HG03025 (cell line): ENCODE data around the gene TMTC3.

Experiments used
- ATAC-seq: cut with Tn5 transposase; IDR thresholded peaks from one replicate; pipeline ENCODE4 v1.9.1; 2021; ENCODE audit warnings: mild to moderate bottlenecking, moderate library complexity; ENCODE audit not compliant: unreplicated experiment, low FRiP score

The TMTC3 gene

DNA sequence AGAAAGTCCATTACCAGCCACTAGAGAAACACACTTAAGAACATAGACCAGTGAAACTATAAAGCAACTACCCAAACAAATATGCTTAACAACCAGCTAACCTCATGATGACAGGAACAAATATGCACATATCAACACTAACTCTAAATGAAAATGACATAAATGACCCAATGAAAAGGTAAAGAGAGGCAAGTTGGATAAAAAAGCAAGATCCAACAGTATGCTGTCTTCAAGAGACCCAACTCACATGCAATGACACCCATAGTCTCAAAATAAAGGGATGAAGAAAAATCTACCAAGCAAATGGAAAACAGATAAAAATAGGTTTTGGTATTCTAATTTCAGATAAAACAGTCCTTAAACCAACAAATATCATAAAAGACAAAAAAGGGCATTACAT lies 77.8 kb downstream of the TMTC3 start:
- ATAC-seq = no peak

DNA sequence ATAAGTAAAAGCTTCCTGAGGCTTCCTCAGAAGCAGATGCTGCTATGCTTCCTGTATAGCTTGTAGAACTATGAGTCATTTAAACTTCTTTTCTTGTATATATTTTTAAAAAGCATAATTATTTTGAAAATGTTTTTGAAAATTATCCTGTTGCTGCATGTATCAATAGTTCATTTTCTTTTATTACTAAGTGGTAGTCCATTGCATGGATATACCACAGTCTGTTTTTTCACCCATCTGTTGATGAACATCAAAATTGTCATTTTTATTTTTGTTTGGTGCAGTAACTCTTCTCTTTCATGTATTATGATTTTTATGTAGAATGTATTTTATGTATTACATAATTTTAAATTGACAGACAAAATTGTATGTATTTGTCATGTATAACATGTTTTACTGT lies 81.4 kb downstream of the TMTC3 start:
- no peak for ATAC-seq

DNA sequence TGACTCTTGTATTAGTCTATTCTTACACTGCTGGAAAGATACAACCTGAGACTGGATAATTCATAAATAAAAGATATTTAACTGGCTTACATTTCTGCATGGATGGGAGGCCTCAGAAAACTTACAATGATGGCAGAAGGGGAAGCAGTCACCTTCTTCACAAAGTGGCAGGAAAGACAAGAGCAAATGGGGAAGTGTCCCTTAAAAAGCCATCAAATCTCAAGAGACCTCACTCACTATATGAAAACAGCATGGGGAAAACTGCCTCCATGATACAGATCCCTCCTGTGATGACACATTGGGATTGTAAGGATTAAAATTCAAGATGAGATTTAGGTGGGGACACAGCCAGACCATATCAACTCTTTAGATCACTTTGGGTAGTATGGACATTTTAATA lies 83.7 kb downstream of the TMTC3 start:
- no peak for ATAC-seq

DNA sequence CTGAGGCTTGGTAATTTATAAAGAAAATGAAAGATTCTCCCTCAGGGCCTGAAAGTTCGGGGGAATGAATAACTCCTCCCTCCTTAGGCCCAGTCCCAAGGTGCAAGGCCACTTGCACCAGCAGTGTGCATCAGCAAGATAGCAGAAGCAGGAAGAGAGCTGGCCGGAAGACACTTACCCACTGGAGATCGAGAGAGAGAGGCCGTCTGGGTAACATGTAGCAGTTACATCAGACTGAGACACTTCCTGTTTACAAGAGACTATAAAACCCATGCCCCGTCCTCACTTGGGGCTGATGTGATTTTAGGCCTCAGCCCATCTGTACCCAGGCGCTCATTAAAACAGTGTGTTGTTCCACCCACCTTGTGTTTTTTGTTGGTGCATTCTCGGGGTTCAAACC lies 85.2 kb downstream of the TMTC3 start:
- ATAC-seq = no peak

DNA sequence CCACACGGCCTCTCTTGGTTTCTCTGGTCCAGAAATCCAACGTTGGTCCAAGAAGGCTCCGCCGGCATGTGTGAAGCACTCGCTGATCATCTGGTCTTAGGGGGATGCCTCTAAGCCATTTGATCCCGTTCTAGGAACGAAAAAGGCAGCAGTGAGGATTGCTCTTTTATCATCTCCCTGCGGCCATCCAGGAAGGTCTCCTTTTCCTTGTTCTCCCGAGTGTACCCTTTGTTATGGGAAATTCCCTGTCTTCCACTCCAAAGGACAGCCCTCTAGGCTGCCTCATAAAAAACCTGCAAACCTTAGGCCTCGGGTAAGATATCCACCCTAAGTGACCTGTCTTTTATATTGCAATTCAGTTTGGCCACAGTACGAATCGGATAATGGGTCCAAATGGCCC lies 85.8 kb downstream of the TMTC3 start:
- no peak for ATAC-seq

DNA sequence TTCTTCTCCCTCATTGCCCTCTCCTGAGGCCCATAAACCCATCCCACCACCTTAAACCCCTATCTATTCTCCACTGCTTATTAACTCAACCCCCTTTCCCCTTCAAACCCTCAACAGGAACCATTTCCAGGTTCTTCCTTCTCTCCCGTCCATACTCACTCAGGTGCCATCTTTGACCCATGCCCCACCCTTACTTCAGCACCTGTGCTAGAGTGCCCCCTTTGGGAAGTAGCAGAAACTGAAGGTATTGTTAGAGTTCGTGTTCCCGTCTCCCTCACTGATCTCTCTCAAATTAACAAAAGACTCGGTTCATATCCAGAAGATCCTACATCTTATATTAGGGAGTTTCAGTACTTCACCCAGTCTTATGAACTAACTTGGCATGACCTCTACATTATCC lies 86.6 kb downstream of the TMTC3 start:
- no peak for ATAC-seq

DNA sequence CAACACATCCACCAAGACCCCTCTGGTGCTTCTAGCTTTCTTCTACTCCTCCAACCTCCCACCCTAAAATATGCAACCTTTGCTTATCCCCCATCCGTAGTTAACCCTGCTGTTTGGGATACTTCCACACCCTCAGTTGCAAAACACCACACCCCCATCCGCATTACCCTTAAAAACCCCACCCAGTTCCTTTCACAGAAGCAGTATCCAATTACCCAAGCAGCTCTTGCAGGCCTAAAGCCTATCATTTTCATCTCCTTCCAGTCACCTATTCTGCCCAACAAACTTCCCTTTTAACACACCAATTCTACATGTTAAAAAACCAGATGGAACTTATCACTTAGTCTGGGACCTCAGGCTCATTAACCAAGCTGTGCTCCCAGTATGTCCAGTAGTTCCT lies 88.2 kb downstream of the TMTC3 start:
- ATAC-seq = no peak

DNA sequence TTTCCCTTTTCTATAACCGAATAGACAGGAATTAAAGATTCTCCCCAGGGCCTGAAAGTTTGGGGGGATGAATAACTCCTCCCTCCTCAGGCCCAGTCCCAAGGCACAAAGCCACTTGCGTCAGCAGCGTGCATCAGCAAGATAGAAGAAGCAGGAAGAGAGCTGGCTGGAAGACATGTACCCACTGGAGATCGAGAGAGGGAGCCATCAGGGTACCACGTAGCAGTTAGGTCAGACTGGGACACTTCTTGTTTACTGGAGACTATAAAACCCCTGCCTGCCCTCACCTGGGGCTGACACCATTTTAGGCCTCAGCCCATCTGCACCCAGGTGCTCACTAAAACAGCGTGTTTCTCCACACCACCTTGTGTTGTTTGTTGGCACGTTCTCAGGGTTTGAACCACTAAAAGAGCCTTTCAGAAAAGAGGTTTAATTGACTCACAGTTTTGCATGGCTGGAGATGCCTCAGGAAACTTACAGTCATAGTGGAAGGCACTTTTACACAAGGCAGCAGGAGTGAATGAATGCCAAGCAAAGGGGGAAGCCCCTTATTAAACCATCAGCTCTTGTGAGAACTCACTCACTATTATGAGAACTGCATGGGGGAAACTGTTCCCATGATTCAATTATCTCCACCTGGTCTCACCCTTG lies 93.2 kb downstream of the TMTC3 start:
- no peak for ATAC-seq

DNA sequence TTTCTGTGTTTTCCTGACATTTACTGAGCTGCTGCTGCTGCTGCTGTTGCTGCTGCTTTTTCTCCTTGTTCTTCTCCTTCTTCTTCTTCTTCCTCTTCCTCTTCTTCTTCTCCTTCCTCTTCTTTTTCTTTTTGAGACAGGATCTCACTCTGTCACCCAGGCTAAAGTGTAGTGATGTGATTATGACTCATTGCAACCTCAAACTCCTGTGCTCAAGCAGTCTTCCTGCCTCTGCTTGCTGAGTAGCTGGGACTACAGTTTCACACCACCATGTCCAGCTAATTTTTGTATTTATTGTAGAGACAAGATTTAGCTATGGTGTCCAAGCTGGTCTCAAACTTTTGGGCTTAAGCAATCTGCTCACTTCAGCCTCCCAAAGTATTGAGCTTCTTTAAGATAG lies 95.8 kb downstream of the TMTC3 start:
- ATAC-seq = no peak

DNA sequence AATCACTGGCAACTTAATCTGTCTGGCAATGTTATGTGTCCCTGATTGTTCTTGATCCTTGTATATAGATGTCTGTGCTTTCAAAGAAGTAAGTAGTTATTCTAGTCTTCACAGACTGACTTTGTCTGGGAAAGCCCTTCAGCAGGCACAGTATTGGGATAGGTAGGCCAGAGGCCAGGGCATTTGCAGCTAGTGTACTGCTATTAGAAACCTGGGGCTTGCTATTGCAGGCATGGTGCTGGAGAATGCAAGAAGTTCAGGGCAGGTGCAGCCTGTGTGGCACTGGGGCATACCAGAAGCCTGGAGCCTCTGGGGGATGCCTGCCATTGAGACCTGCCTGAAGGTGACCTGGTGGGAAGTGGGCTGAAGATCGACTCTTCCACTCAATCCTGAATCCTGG lies 96.3 kb downstream of the TMTC3 start:
- ATAC-seq = no peak

DNA sequence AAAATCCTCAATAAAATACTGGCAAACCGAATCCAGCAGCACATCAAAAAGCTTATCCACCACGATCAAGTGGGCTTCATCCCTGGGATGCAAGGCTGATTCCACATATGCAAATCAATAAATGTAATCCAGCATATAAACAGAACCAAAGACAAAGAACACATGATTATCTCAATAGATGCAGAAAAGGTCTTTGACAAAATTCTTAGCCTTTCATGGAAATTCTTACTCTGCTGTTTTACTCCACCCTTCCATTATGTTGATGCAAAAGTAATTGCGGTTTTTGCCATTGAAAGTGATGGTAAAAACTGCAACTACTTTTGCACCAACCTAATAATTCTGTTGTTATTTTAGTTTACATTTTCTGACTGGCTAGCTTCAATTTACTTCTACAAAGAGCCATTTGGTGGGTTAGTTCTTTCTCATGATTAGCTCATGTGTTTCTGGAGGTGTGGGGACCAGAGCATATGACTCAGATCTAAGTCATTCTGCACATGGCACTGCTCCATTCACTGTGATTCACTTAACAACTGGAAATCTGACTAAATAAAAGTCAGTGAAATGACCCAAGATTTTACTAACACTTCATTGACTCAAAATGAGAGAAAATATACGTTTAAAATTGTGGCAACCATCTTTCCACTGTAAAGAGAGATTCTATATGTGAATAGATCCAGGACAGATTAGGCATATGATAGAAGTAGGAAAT lies 99.9 kb downstream of the TMTC3 start:
- no peak for ATAC-seq

DNA sequence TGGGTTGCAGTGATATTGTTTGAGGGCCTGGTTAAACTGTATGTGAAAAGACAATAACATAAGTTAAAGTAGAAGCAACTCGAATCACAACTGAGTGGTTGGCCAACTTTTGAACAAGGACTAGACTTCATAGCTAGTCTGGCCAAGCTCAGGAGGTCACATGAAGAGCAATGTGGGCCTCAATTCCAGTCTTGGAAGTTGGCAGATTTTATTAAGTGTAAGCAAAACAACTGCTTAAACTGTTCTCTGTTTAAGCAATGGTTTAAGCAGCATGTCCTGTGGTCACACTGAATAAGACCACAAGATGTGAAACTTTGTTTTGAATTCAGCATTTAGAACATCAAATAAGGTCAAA lies 100.4 kb downstream of the TMTC3 start:
- no peak for ATAC-seq

DNA sequence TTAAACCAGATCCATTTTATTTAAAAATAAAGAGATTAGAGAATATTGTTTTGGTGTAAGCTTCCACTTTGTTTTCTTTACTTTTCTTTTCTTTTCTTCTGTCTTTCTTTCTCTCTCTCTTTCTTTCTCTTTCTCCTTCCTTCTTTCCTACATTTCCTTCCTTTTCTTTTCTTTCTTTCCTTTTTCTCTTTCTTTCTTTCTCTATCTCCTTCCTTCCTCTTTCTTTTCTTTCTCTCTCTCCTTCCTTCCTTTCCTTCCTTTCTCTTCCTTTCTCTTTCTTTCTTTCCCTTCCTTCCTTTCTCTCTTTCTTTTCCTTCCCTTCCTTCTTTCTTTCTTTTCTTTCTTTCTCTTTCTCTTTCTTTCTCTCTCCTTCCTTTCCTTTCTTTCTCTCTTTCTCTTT lies 100.8 kb downstream of the TMTC3 start:
- no peak for ATAC-seq

DNA sequence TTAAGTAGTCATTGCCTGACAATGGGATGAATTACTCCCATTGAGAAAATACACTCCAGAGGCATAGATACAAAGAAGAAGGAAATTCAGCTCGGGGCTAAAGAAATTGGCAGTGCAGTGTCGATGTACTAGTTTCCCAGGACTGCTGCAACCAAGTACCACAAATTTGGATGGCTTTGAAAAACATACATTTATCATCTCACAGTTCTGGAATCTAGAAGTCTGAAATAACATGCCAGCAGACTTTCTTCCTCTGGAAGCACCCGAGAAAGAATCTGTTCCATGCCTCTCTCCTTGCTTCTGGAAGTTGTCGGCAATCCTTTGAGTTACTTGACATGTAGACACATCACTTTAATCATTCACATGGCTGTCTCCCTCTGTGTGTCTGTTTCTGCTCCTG lies 101.9 kb downstream of the TMTC3 start:
- no peak for ATAC-seq

DNA sequence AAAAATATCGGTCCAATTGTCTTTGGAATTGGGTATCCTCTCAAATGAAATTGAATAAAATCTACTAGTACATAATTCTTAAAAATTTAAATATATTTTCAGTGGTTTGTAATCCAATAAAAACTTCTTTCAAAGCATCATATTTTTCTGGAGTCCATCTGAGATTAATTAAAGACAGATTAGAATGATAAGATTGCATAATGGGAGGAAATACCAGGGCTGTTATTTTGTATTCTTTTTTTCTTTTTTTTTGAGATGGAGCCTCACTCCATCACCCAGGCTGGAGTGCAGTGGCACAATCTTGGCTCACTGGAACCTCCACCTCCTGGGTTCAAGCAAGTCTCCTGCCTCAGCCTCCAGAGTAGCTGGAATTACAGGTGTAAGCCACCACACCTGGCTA lies 103.8 kb downstream of the TMTC3 start:
- ATAC-seq = no peak

DNA sequence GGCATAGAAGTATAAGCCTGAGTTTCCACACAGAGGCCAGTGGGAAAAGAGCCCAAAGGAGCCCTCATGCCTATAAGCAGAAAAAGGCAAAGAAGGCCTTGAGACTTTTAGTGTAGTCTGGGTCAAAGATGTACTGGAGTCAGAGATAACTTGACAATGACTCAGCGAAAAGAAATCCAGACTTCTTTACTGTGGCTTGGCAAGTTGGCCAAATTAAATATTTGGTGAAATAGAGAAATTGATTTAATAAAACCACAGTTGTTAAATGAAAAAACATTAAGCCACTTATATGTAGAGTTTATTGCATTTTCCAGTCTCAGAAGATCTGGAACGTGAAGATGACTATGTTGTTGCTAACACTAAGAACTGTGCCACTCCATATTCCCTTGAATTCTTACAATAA lies 105.1 kb downstream of the TMTC3 start:
- no peak for ATAC-seq

DNA sequence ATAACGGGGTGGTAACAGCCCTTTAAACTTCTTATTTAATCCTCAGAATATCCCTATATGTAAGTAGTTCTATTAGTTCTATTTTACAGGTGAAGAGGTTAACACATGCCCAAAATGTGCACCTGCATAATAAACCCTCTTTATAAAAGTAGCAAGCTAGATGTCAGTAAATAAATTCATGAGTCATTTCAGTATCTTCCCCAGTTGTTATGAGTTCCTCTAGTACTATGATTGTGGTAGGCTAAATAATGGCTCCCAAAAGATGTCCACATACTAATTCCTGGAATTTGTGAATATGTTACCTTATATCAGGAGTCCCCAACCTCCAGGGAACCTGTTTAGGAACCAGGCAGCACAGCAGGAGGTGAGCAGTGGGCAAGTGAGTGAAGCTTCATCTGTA lies 106.5 kb downstream of the TMTC3 start:
- ATAC-seq = no peak
